Muscle of back (tissue), 11 donors: ENCODE results near the gene FAM53B. TPM values are rescaled to one million over a fixed set of nuclear protein-coding genes. Genes with fewer than 3 reads are reported as not detected.

ENCODE experiments used
- DNase-seq, 3 donors: peaks; one replicate each; pipeline versions ENCODE4 v3.0.0 to v3.0.0-alpha.2; 2013
- polyA plus RNA-seq, 10 donors: library from polyadenylated mRNA; unstranded; fragments of 120-200 nt; gene quantifications; one replicate each; pipeline ENCODE4 v1.2.1, GENCODE V29; 2013; ENCODE audit not compliant: insufficient read length in 10 of 10

Gene FAM53B
- polyA plus RNA-seq, 10 donors, result 20.8 to 27.2 (median 21.6) TPM

DNA sequence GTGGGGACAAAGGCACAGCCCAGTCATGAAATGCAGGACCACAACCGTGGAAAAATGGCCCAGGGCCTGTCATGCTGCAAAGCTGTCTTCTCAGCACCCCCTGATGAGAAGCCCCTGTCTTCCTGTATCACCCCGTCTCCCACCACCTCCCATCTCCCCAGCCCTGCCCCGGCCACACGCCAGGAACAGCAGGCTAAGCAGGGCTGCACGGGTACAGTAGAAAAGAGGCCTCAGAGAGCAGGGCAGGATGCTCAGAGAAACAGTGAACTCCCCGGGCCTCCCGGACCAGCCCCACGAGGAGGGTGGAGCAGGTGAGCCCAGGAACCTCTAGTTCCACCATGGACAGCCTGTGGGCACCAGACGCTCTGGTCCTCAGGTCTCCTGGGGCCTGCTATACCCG is 77.7 kb downstream of the FAM53B start:
- DNase-seq, result no peak

DNA sequence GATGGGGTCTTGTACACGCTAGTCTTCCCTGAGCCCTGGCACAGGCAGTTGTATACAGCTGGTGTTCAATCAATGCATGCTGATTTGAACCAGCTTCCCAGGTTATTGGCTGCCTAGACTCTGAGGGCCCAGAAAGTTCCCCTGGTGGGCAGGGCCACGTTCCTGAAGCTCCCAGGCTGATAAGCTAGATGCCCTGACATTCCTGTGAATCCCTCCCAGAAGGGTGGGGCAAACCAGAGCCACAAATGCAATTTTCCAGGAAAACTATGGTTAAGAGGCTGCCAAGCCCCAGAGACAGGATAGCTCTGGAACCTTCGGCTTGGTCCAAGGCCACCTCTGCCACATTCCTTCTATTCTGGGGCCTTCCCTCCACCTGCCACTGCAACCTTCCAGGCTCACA is 78.2 kb downstream of the FAM53B start:
- DNase-seq, result no peak

DNA sequence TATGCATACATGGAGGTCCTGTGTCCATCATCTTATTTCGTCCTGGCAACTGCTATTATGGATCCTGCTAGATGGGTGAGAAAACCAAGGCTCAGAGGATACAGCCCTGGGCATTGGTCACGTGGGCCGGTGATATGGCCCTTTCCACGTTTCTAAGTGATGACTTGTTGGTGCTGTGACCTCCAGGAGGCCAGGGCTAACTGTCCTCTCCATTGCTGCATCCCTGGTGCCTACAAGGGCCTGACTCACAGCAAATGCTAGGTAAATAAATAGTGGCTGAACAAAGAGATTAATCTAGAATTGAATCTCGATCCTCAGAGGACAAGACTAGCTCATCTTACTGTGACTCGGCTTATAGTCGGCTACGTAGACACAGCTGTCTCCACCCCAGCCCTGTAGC is 78.6 kb downstream of the FAM53B start:
- DNase-seq, result no peak

DNA sequence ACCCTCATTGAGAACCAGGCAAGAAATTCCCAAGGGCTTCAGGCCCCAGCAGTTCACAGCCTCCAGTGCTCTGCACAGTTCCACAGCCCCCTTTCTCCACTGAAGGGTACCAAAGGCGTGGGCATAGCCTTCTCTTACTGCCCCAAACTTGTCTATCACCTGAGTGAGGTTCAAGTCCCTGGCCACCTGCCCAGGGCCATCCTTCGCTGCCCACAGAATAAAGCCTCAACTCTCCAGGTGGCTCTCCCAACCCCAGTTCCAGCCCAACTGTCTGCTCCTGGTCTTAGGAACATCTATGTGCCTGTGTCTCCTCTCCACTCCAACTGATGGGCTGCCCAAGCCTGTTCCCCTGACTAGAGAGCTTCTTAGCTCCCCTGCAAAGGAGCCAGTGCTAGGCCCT is 79.1 kb downstream of the FAM53B start:
- DNase-seq, result no peak

DNA sequence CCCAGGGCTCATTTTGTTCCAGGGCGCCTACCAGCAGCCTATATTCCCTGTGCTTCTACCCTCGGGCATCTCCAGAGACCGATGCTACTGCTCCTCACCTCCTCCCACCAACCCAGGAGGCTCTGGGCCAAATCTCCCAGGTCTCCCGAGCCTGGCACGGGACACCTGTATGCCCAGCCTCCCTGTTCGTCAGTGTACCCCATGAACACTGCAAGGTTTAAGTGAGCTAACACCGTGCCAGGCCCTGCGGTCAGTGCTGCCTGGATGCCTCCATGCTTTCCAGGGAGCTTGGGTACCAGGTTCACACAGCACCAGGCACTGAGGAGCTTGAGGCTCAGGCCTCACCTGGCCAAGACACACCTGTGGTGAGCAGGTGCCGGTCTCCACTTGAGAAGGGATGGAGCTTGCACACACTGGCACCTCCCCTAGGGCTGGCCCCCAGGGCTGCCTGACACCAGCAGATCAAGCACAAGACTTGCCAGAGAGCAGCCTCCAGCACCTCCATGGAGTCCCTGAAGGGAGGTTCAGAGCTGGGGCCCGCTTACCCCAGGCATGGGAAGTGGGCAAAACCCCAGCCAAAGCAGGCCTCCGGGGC is 80.3 kb downstream of the FAM53B start:
- DNase-seq, result no peak

DNA sequence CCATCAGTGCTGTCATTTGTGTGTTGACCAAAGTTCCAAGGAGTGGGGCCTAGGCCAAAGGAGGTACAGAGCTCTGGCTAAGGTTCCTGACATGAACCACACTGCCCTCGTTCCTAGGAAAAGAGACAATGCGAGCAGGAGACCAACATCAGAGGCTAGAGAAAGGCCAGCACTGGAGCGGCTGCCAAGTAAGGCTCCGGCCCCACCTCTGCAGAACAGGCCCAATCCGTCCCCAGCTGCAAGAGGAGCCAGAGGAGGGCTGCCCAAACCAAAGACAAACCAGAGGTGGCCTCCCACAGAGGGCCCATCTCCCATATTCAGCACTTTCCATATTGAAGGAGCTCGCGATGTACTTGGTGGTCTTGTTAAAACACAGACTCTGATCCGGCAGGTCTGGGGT is 81.0 kb downstream of the FAM53B start:
- DNase-seq, result no peak

DNA sequence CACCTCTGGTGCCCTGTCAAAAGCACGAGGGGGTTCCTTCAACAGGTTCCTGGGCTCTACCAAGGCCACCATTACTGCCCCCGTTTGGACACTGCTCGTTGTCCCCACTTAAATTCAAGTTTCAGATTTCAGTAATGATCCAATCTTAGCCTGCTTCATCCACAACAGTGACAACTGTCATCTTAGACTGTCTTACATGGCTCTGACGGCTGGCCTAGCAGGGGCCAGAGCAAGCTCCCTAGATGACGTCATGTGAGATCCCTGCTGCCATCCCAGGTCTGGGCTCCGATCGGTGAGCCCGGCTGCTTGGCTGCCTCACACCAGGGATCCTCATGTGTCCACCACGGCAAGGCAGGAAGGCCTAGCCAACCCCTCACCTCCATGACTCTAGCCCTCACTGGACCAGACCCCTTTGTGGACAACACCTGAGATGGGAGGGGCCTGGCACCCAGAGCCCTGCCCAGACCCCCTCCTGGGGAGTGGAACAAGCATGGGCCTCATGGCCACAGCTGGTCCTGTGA is 82.5 kb downstream of the FAM53B start:
- no peak for DNase-seq

DNA sequence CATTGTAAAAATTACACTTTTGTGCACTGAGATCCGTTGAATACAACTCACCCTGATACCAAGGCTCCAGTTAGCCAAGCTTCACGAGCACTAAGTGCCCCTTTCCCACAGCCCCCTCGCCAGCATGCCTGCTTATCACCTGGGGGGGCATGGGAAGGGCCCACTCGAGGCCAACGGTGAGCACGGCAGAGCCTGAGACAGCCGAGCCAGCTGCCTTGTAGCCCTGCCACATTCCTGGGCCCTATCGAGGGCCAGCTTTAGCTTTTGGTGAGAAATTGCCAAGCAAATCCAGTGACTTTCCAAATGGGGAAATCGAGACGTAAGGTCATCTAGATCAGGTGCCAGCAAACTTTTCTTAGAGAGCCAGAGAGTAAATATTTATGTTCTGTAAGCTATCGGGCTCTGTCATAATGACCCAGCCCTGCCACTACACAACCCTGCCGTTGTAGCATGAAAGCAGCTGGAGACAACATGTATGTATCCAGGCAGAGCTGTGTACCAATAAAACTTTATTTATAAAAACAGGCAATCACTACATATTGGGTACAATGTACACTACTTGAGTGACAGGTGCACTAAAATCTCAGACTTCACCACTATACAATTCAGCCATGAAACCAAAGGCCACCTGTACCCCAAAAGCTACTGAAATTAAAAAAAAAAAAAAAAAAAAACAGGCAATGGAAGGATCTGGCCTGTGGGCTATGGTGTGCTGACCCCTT is 83.6 kb downstream of the FAM53B start:
- no peak for DNase-seq

DNA sequence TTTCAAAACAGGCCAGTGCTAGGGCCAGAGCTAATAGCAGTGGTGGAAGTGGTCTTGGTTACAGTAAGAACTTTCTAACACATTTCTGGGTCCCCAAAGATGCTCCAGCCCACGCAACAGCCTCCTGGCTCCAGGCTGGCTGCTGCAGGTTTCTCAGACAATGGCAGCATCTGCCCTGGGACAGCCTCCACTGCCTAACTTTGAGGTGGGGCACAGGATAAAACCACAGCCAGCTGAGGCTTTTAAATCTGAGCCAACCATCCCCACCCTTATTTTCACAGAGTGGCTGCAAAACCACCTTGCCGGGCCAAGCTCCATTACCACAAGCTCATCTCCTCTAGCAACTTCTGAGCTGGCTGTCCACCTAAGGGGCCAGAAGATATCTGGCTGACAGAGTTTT is 84.8 kb downstream of the FAM53B start:
- DNase-seq, result no peak

DNA sequence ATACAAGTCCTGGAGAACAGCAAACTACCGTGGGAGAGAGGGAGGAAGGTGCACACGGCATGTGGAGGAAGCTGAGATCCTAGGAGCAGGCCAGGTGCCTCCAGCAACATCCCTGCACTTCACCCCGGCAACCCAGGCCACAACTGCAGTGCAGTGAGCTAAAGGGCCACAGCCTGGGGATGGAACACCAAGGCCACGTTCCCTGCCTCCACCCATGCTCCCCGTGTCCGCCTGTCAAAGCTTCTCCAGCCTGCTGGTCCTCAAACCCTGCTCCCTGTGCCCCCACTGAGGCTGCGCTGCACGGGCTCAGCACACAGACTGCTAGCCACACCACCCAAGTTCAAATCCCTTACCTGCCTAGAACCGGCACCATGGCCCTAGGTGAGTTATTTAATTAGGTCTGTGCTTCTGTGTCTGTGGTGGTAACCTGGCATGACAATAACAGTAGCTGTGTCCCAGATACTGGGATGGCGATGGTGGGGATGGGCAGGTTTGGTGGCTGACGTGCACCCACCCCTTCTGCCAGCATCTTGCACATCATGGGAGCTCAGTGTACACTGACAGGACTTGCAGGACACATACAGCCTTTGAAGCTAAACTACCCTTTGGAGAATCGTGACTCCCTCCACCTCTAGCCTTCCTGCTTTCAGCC is 85.5 kb downstream of the FAM53B start:
- no peak for DNase-seq

DNA sequence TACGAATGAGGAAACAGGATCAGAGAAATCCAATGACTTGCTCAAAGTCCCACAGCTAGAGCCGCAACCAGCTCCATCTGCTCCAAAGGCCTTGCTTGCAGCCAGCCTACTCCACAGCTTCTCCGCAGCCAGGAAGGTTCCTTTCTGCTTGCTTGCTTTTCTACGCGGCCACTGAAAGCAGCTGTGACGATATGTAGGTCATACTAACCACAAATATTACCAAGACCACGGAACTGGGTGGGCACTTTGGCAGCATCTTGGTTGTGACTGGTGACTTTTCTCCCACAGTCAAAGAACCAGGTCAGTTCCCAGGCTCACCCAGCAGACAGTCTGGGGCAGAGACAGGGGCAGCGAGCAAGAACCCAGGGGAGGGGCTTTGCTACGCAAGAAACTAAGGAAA is 86.4 kb downstream of the FAM53B start:
- no peak for DNase-seq

DNA sequence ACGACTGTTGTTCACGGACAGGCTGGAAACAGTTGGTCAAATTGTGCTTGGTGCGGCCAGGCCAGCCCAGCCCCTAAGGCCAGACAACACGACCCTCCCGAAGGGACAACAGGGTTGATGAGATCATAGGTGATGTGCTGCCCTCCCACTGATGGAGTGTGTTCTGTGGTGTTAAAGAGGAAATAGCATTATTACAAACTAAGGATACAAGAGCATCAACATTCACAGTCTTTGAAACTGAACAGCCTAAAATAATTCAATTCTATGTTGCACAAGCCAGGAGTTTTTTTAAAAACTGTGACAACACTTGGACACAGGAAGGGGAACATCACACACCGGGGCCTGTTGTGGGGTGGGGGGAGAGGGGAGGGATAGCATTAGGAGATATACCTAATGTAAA is 87.6 kb downstream of the FAM53B start:
- no peak for DNase-seq

DNA sequence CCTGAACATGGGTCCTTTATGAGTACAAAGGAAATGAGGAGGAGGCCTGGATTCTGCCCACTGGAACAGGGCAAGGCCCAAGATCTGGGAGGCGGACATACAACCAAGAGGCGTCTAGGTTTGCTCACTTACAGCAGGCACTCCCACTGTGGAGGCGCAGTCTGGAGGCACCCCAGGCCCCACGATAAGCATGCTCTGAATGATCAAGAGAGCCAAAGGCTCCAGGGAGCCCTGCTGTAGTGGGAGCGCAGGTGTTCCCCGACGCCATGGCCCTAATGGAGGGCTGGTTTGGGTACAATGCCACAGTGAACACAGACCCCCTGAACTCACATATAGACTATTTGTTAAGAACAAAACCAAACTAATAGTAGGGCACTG is 88.1 kb downstream of the FAM53B start:
- no peak for DNase-seq

DNA sequence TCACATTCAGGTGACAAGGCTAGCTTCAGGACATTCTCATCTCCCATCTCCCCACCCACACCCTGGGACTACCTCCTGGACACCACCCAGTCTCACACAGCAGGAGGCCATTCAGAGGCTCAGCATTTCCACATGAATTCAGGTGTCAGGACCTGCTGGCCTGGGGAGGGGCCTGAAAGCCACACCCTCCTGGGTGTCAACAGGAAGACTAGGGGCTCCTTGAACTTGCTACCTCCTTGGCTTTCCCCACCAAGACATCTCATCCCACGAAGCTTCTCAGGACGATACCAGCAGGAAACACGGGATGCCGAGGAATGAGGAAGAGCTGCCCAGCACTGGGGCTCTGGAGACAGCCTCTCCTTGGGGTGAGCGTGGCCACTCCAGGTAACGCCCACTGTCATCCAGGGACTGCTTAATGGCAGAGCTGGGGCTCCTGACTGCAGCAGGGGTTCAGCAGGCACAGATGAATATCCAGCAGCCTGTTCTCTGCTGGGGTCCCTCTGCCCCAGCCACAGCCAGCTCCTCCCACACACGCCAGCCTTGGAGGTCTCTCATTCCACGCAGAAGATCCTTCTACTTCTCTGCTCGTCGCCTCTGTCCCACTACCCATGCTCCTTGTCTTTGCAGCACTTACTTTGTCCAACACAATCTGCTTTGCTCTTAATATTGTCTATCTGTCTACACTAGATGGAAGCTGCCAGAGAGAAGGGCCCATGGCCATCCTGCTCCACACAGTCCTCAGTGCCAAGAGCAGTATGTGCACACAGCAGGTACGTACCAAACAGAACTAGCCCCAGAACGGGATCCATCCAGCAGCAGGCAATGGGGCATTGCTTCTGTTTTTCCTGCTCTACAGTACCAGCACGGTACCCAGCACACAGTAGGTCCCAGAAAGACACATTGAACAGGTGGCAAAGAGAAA is 88.7 kb downstream of the FAM53B start:
- DNase-seq, result no peak

DNA sequence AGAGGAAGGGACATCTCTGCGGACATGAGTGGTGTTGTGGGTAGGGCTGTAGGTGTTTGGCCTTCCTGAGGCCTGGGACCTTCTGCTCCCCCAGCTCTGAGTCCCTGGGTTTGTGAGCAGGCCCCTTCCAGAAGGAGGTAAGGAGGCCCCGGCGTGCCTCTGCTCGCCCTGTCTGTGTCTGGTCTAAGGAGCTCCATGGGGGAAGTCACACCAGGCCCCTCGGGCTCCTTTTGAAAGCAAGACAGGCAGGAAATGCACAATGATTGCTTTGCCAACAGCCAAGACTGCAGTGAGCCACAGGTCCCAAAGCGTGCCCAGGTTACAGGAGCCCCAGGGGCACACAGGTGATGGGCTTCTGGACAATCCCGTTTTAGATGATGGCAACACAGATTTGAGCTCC is 89.5 kb downstream of the FAM53B start:
- no peak for DNase-seq

DNA sequence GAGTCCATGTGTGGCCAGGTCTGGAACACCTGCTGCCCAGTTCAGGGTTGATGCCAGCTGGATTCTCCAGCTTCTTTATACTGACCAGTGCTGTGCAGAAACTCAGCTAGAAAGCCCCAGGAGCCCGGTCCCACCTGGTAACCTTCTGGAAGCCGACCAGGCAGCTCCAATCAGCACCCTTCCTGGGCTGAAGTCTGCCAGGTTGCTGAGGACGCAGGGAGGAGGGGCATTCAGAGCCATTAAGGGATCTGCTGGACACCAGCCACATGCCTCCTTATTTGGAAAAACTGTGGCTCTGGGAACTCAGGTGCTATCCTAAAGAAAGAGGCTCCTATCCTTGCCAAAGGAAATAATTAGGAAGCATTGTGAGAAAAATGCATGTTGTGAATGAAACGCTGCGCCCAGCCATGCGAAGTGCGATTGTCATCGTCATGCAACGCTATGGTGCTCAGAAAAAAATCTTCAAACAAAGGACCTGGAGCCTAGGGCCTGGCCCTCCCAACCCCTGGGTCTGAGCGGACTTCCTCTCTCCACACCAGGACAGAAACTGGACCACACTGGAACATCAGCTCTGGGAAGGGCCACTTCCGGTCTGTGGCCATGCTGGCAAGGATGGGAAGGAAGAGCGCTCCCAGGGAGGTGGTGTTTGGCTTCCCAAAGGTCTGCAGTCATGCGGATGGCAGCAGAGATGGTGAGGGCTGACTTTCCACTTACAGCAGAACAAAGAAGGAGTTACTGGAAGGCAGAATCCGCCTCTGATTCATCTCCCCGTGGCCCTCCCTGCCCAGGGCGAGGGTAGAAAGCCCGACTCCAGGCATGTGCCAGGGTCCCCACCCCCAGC is 90.1 kb downstream of the FAM53B start:
- no peak for DNase-seq

DNA sequence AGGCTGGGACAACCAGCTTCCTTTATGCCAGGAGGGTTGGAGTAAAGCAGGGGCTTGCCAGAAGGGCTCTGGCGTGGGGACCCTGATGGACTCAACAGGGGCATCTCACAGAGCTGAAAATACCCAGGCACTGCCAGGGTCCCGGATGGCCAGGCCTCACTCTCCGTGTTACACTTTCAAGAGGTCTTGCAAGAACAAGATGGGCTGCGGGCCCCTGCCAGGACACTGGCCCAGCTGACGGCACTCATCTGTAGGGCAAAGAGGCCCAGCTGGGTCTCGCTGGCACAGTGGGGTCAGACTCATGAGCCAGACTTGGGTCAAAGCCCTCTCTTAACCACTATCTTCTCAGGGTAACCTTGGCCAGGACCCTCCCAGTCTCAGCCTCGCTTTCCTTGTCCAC is 90.9 kb downstream of the FAM53B start:
- DNase-seq, result no peak

DNA sequence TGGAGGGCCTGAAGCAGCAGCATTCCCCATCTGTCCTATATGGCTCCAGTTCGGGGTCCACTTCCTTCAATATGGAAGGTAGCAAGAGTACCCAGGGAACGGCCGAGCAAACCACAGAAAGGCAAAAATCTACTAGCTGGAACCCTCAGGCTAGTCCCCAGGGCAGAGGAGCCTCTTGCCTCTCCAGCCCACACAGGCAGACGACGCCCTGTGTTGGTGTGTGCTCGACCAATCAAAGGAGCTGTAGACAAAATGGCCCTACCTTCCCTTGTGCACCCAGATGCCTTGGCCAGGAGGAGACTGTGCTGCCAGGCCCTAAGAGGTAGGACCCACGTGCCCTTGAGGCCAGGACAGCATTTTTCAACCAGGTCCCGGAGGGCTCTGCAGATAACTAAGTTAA is 91.5 kb downstream of the FAM53B start:
- no peak for DNase-seq

DNA sequence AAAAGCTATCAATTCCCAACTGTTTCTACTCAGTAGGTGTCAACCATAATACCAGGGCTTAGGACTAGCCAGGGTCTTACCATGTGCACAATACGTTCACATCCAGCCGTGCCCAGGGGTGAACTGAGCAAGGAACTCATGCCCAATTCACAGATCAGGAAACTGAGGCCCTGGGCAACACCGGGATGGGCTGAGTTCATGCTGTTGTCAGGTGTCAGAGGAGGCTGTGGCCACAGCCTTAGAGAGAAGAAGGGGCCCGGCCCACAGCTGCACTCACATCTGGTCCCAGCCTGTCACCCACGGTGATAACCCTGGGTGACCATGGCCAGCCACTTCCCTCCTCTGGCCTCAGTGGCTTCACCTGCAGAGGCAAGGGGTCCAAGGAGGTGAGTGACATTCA is 92.0 kb downstream of the FAM53B start:
- no peak for DNase-seq

DNA sequence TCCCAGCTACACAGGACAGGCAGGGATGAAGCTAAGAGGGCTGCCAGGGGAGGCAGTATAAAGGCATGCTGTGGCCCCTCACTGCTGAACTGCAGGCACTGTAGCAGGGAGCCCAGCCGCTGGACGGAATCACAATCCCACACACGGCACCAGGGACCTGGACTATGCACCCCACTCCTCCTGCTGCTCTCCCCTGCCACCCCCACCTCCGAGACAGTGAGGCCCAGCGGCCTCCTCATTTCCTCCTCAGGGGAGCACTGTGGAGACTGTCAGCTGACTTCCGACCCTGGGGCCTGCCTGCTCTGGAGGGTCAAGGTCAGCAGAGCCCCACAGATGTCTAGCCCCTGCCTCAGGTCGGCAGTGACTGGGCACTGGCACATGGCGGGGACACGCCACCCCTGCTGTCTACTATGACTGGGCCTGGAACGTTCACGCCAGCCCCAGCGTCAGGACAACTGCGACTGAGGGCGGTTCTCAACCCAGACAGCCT is 92.7 kb downstream of the FAM53B start:
- DNase-seq, result no peak

DNA sequence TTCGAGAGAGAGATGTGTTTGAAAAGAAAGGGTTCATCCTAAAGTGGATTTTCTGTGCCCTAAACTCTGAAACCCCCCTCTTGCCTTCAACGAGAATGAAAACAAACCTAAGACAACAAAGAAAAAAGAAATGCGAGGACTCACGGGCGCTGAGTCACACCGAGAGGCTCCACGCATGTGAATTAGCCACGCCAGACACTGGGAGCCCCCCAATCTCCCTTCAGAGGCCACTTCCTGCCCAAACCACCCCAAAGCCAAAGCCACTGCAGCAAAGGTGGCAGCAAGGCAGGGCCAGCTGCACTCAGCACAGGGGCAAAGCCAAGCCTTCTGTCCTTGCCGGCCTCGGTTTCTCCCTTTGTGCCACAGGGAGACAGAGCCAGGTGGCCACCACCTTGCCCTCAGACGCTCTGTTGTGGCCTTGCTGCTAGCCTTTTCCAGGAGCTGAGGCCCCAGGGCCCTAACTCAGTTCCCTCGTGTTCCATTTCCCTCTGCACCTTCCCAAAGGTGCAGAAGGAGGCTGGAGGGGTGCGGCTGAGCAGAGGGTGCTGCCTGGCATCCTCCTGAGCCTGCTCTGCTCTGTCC is 93.3 kb downstream of the FAM53B start:
- no peak for DNase-seq
